Hepatocyte (in vitro differentiated cells): ENCODE results near the gene EPHA6. TPM values are rescaled to one million over a fixed set of nuclear protein-coding genes. Genes with fewer than 3 reads are reported as not detected.

Experiments used
- DNase-seq: peaks from one replicate; pipeline ENCODE4 v3.0.0-alpha.2; 2016; ENCODE audit warnings: low spot score
- H2AFZ ChIP-seq: fragments of 200-600 bp; sonication (generic); 2 replicates; pipeline ENCODE4 v1.6.0; 2016; ENCODE audit warnings: antibody characterized with exemption, mild to moderate bottlenecking
- H3K27ac ChIP-seq: fragments of 200-600 bp; sonication (generic); 2 replicates; pipeline ENCODE4 v1.5.1; 2016; ENCODE audit warnings: mild to moderate bottlenecking
- H3K27me3 ChIP-seq: fragments of 200-600 bp; sonication (generic); 2 replicates; pipeline ENCODE4 v1.6.1; 2016
- H3K36me3 ChIP-seq: fragments of 200-600 bp; sonication (generic); replicated peaks from 2 replicates; pipeline ENCODE4 v1.5.1; 2016; ENCODE audit warnings: low read depth; ENCODE audit not compliant: insufficient read depth
- H3K4me1 ChIP-seq: fragments of 200-600 bp; sonication (generic); 2 replicates; pipeline ENCODE4 v1.5.1; 2016; ENCODE audit warnings: mild to moderate bottlenecking, moderate library complexity; ENCODE audit not compliant: insufficient read depth
- H3K4me2 ChIP-seq: fragments of 200-600 bp; sonication (generic); 2 replicates; pipeline ENCODE4 v1.6.0; 2016
- H3K4me3 ChIP-seq: fragments of 200-600 bp; sonication (generic); 2 replicates; pipeline ENCODE4 v1.5.1; 2016; ENCODE audit warnings: mild to moderate bottlenecking
- H3K79me2 ChIP-seq: fragments of 200-600 bp; sonication (generic); 2 replicates; pipeline ENCODE4 v1.6.0; 2017; ENCODE audit warnings: mild to moderate bottlenecking
- H3K9me2 ChIP-seq: fragments of 200-600 bp; sonication (generic); replicated peaks from 2 replicates; pipeline ENCODE4 v1.6.0; 2017; ENCODE audit warnings: mild to moderate bottlenecking; ENCODE audit not compliant: insufficient read depth
- H3K9me3 ChIP-seq: fragments of 200-600 bp; sonication (generic); 2 replicates; pipeline ENCODE4 v1.5.1; 2016; ENCODE audit warnings: low read depth, mild to moderate bottlenecking
- H4K20me1 ChIP-seq: fragments of 200-600 bp; sonication (generic); 2 replicates; pipeline ENCODE4 v1.6.0; 2016; ENCODE audit warnings: mild to moderate bottlenecking; ENCODE audit not compliant: insufficient read depth, poor library complexity, severe bottlenecking
- CTCF ChIP-seq: fragments of 200-600 bp; sonication (generic); IDR thresholded peaks from 2 replicates; pipeline ENCODE4 v1.5.1; 2016; ENCODE audit warnings: antibody characterized with exemption, mild to moderate bottlenecking; ENCODE audit not compliant: poor library complexity
- EZH2 ChIP-seq: fragments of 200-600 bp; sonication (generic); IDR thresholded peaks from 2 replicates; pipeline ENCODE4 v1.6.1; 2016; ENCODE audit warnings: antibody characterized with exemption, mild to moderate bottlenecking, borderline replicate concordance
- EZH2phosphoT487 ChIP-seq: fragments of 200-600 bp; sonication (generic); IDR thresholded peaks from one replicate; pipeline ENCODE4 v1.6.1; 2018; ENCODE audit warnings: antibody characterized with exemption, mild to moderate bottlenecking, low read depth, moderate library complexity; ENCODE audit not compliant: unreplicated experiment, severe bottlenecking
- WGBS: methylation state at CpG from one replicate; pipeline ENCODE4 v1.1.6; 2016; ENCODE audit warnings: low lambda C conversion rate; ENCODE audit errors: missing lambda C conversion rate; 5-methylcytosine and 5-hydroxymethylcytosine counted together
- polyA plus RNA-seq: library from polyadenylated mRNA; unstranded; fragments of >200 nt; fragmentation: Nextera tagmentation; extraction: Ambion mirVana; gene quantifications from 2 replicates; pipeline ENCODE4 v1.2.1, GENCODE V29; 2016
- total RNA-seq: library from RNA; depleted of rRNA; stranded (reverse); fragments of >200 nt; gene quantifications from 2 replicates; pipeline ENCODE4 v1.2.3, GENCODE V29; 2014

Gene EPHA6
- total and polyA plus RNA-seq, 2 experiments from 2014 or later: 3.4 to 16.7 TPM

- TF ChIP-seq CTCF (no peak), EZH2 (no peak), EZH2phosphoT487 (no peak)
- H2AFZ ChIP-seq: no peak overlapping the region
- H3K9me3 ChIP-seq: no peaks in the 10 kb centered on the region
- 79% methylated on average over 1 of the region's 1 CpG for WGBS
- H3K4me1 ChIP-seq: no peaks in the 10 kb centered on the region
- no peaks in the 10 kb centered on the region for H3K79me2 ChIP-seq
- H4K20me1 ChIP-seq: no peaks in the 10 kb centered on the region
- no peaks in the 10 kb centered on the region for H3K27me3 ChIP-seq
- no peak overlapping the region for H3K4me2 ChIP-seq
- DNase-seq: no peak
- H3K36me3 ChIP-seq: no peaks in the 10 kb centered on the region
- no peak overlapping the region for H3K27ac ChIP-seq
- H3K4me3 ChIP-seq: no peak overlapping the region
- no peaks in the 10 kb centered on the region for H3K9me2 ChIP-seq
Measured at GRCh38 chr3:97738761-97739160, 924.4 kb downstream of the EPHA6 start.

- Histone ChIP-seq H3K9me2 (no peaks in the 10 kb centered on the region), H3K27ac (no peak overlapping the region), H3K9me3 (no peaks in the 10 kb centered on the region), H3K4me1 (no peaks in the 10 kb centered on the region), H4K20me1 (no peaks in the 10 kb centered on the region), H2AFZ (no peak overlapping the region), H3K27me3 (no peaks in the 10 kb centered on the region), H3K36me3 (no peaks in the 10 kb centered on the region), H3K4me3 (no peak overlapping the region), H3K79me2 (no peaks in the 10 kb centered on the region), H3K4me2 (no peak overlapping the region)
- 85% methylated on average over 3 of the region's 3 CpGs for WGBS
- no peak for DNase-seq
- no peak for TF ChIP-seq EZH2
- TF ChIP-seq EZH2phosphoT487: no peak
- TF ChIP-seq CTCF: no peak
Measured at GRCh38 chr3:97742036-97742435, 927.6 kb downstream of the EPHA6 start.

GRCh38 chr3:97744289-97744688 lies 929.9 kb downstream of the EPHA6 start:
- Histone ChIP-seq H3K4me1 (no peaks in the 10 kb centered on the region), H3K27ac (no peak overlapping the region), H3K9me3 (no peaks in the 10 kb centered on the region), H3K36me3 (no peaks in the 10 kb centered on the region), H3K4me3 (no peak overlapping the region), H3K9me2 (no peaks in the 10 kb centered on the region), H2AFZ (no peak overlapping the region), H3K4me2 (no peak overlapping the region), H3K79me2 (no peaks in the 10 kb centered on the region), H3K27me3 (no peaks in the 10 kb centered on the region), H4K20me1 (no peaks in the 10 kb centered on the region)
- TF ChIP-seq CTCF: no peak
- TF ChIP-seq EZH2phosphoT487: no peak
- no peak for TF ChIP-seq EZH2
- 58% methylated on average over 3 of the region's 3 CpGs for WGBS
- DNase-seq: no peak
